ENCODE results near the gene MBD3L1.

The MBD3L1 gene

GRCh38 chr19:8880868-8881488 lies 48.8 kb downstream of the MBD3L1 start:
- DNase-seq (ENCODE audit: low spot score): no peak

GRCh38 chr19:8881512-8881911 lies 49.3 kb downstream of the MBD3L1 start:
- no peak for DNase-seq (ENCODE audit: low spot score)

DNA sequence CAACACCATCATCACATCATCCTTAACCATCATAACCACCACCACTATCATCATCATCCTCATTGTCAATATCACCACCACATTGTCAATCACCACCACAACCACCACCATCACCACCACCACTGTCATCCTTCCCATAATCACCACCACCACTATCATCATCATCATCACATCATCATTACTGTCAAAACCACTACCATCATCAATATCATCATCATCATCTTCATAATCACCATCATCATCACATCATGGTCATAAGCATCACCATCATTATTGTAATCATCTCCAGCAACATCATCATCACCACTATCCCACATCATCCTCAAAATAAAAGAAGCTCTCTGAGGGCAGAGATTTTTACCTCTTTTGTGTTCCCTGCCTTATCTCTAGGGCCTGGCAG lies 52.2 kb downstream of the MBD3L1 start:
- DNase-seq (ENCODE audit: low spot score): no peak

DNA sequence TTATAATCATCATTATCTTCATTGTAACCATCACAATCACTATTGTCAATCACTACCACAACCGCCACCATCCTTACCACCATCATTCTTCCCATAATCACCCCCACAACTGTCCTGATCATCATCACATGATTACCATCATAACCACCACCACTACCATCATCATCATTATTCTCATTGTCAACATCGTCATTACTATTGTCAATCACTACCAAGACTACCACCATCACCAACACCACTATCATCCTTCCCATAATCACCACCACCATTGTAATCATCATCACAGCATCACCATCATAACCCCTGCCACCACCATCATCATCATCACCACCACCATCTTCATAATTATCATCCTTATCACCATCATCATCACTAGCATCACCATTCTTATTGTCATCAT lies 55.2 kb downstream of the MBD3L1 start:
- no peak for DNase-seq (ENCODE audit: low spot score)

- DNase-seq (ENCODE audit: low spot score): no peak
Measured at GRCh38 chr19:8890260-8890659, 58.1 kb downstream of the MBD3L1 start.

Measured in CD4-positive, alpha-beta T cell treated with Interleukin-2 at 100 ng/mL for 4 hours (primary cell).